ENCODE data around the gene ANKIB1.
"Not testable (repeated sequence)": the region's sequence is repeated elsewhere in the genome, so short reads cannot be mapped to it uniquely, and the experiment has no call there.

GRCh38 chr7:92254800-92255199 is 9.0 kb downstream of the ANKIB1 start:
- not testable (repeated sequence) for TF ChIP-seq EZH2phosphoT487 (IDR thresholded peaks at IDR 0.05; ENCODE audit: insufficient read depth, low read depth); EZH2 (IDR thresholded peaks at IDR 0.05; ENCODE audit: insufficient read depth, poor library complexity, severe bottlenecking)
